Activated T-cell treated with anti-CD3 and anti-CD28 coated beads, Interleukin-2, amount 50 U/mL, for 72 hours (primary cell): ENCODE measurements around the gene VEZF1. TPM values are rescaled to one million over a fixed set of nuclear protein-coding genes. Genes with fewer than 3 reads are reported as not detected.
"Not testable (repeated sequence)": the region's sequence is repeated elsewhere in the genome, so short reads cannot be mapped to it uniquely, and the experiment has no call there.

Experiments
- ATAC-seq, 2 donors: fragments of 150-1000 bp; cut with Tn5 transposase; replicated peaks in 1 of 2; 2 replicates each; pipeline ENCODE4 v1.10.0; 2021; ENCODE audit warnings: moderate library complexity in 2 of 2, mild to moderate bottlenecking in 1 of 2
- DNase-seq, 2 donors: peaks; one replicate each; pipeline ENCODE4 v3.0.0; 2021 to 2022; ENCODE audit warnings: mixed read lengths in 1 of 2
- H3K27ac Mint-ChIP-seq: one replicate; pipeline ENCODE4 v1.8.0; 2022; ENCODE audit warnings: mild to moderate bottlenecking, moderate library complexity, mixed read lengths
- H3K27me3 Mint-ChIP-seq: one replicate; pipeline ENCODE4 v1.8.0; 2022; ENCODE audit warnings: low read depth, mixed read lengths
- H3K36me3 Mint-ChIP-seq, 2 donors: one replicate each; pipeline ENCODE4 v1.8.0; 2022; ENCODE audit warnings: mixed read lengths in 2 of 2, mild to moderate bottlenecking in 1 of 2; ENCODE audit not compliant: insufficient read depth in 2 of 2
- H3K4me1 Mint-ChIP-seq: one replicate; pipeline ENCODE4 v1.8.0; 2022; ENCODE audit warnings: low read depth, mixed read lengths
- H3K4me3 Mint-ChIP-seq, 2 donors: one replicate each; pipeline ENCODE4 v1.8.0; 2022; ENCODE audit warnings: mild to moderate bottlenecking in 2 of 2, mixed read lengths in 2 of 2, moderate library complexity in 2 of 2
- H3K9me3 Mint-ChIP-seq, 2 donors: one replicate each; pipeline ENCODE4 v1.8.0; 2022; ENCODE audit warnings: mixed read lengths in 2 of 2
- total RNA-seq, 2 donors: library from RNA; stranded (reverse); gene quantifications; one replicate each; pipeline ENCODE4 v1.2.3, GENCODE V29; 2022

VEZF1 gene
- total RNA-seq, 2 donors from 2014 or later: 42.6 to 44.6 TPM

DNA sequence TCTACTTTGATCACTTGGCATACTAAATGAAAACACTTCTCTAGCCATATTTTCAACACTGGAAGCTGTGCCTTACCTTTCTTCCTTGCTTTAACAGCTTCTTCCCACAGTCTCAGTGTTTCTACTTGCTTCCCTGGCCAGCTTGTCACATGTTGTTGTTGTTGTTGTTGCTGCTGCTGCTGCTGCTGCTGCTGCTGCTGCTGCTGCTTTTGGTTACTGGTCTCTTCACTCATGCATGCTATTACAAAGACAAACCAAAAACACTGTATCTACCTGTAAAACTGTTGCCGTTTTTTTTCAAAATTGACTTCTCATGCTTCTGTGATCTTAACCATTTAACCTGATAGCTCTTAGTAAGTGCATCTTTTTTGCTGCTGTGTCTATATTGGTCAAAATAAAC, 9.0 kb downstream of the VEZF1 start:
- H3K27me3 Mint-ChIP-seq: no peaks in the 10 kb centered on the region
- H3K27ac Mint-ChIP-seq: no peak overlapping the region
- no peak overlapping the region for H3K4me3 Mint-ChIP-seq
- peaks cover 32% of the 10 kb centered on the region for H3K4me1 Mint-ChIP-seq
- H3K36me3 Mint-ChIP-seq: peaks cover 16 to 49% of the 10 kb centered on the region in 2 donors
- no peak for DNase-seq
- no peak for ATAC-seq
- H3K9me3 Mint-ChIP-seq: no peaks in the 10 kb centered on the region

GRCh38 chr17:57976594-57976993, 11.5 kb downstream of the VEZF1 start:
- Mint-ChIP-seq H3K27ac (no peak overlapping the region), H3K9me3 (no peaks in the 10 kb centered on the region), H3K4me1 (peaks cover 8% of the 10 kb centered on the region), H3K4me3 (no peak overlapping the region), H3K36me3 (peaks cover 9 to 38% of the 10 kb centered on the region in 2 donors), H3K27me3 (no peaks in the 10 kb centered on the region)
- ATAC-seq: no peak
- no peak for DNase-seq

- H3K4me1 Mint-ChIP-seq: no peaks in the 10 kb centered on the region
- H3K9me3 Mint-ChIP-seq: no peaks in the 10 kb centered on the region
- ATAC-seq (no peak), DNase-seq (no peak)
- no peak overlapping the region for H3K27ac Mint-ChIP-seq
- H3K36me3 Mint-ChIP-seq: peaks cover 9 to 34% of the 10 kb centered on the region in 2 donors
- H3K4me3 Mint-ChIP-seq: no peak overlapping the region
- no peaks in the 10 kb centered on the region for H3K27me3 Mint-ChIP-seq
Measured at GRCh38 chr17:57975044-57975443, 13.0 kb downstream of the VEZF1 start.

DNA sequence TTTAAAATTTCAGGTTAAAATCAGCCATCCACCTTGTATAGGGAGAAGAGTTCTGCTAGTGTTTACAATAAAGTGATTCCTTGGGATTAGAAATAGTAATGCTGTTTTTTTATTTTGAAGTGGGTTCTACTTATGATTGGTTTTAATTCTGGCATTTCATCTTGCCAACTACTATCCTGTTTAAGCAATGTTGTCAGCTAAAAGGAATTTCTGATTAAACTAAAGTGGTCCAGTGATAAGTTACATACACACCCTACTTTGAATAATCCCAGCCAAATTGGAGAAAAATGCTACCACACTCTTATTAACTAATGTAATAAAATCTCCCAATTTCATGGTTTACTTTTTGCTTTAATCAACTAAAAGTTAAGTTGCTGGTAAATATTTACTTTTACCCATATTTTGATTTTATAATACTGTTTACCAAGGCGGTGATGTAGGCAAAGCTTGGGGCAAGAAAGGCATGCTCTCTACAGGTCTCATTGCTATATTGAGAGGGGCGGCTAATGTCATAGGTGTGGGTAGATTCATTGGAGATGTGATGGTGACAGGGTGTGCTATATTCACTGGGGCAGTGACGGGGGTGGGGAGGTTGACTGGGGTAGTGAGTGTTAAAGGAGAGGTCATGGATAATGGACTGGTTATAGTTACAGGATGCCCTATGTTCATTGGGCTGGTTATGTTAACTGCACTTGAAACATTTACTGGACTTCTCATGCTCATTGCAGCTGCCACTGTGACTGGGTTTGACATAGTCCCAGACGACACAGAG, 13.8 kb downstream of the VEZF1 start:
- not testable (repeated sequence) for DNase-seq, H3K4me3 Mint-ChIP-seq, H3K9me3 Mint-ChIP-seq, ATAC-seq, H3K27ac Mint-ChIP-seq, H3K4me1 Mint-ChIP-seq, H3K27me3 Mint-ChIP-seq
- H3K36me3 Mint-ChIP-seq: peaks cover 7 to 33% of the 10 kb centered on the region in 2 donors

DNA sequence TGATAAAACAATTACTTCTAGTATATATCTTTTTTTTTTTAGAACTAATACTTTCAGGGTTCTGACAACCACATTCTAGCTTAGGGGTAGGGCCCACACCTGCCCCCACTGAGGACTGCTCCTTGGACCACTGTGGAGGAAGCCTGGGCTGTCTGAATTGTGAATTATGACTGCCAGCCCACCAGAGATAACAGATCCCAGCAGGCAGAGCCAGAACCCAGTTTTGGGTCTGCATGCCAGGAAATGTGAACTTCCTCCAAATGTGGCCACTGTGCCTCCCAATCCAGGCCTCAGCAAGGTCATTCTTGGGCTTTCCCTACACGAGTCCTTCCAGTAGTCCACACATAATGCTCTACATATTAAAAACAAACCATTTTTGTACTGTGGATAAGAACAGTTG, 15.9 kb downstream of the VEZF1 start:
- H3K4me1 Mint-ChIP-seq: no peaks in the 10 kb centered on the region
- no peak overlapping the region for H3K4me3 Mint-ChIP-seq
- no peaks in the 10 kb centered on the region for H3K27me3 Mint-ChIP-seq
- peaks cover 4 to 25% of the 10 kb centered on the region in 2 donors for H3K36me3 Mint-ChIP-seq
- peak overlapping the region; percentile 36 for H3K27ac Mint-ChIP-seq
- H3K9me3 Mint-ChIP-seq: no peaks in the 10 kb centered on the region
- ATAC-seq: no peak
- DNase-seq: no peak

DNA sequence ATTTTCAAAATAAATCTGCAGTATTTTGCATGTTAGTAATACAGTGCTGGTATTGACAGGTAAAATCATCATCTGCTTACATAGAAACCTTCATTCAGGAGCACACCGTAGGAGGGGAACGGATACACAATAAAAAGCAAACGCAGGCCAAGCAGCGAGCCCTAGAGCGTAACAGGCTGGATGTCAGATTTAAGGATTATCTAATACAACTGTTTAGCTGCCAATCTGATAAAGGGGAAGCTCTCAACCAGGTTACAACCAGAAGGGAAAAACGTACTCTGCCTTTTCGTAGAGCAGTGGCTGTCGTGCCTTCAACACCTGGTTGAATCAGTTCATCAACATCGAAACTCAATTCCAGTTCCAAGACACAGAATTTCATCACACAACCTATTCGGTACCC, 16.5 kb downstream of the VEZF1 start:
- peaks cover 4 to 22% of the 10 kb centered on the region in 2 donors for H3K36me3 Mint-ChIP-seq

GRCh38 chr17:57970710-57971109, 17.3 kb downstream of the VEZF1 start:
- Mint-ChIP-seq H3K4me3 (no peak overlapping the region), H3K4me1 (no peaks in the 10 kb centered on the region), H3K27me3 (no peaks in the 10 kb centered on the region), H3K27ac (no peak overlapping the region), H3K9me3 (no peaks in the 10 kb centered on the region), H3K36me3 (peaks cover 0 to 15% of the 10 kb centered on the region in 2 donors)
- no peak for ATAC-seq
- DNase-seq: no peak

More for the DNA sequence above, 16.5 kb downstream of the VEZF1 start:
- ATAC-seq (no peak), DNase-seq (no peak)
- H3K27ac Mint-ChIP-seq: no peak overlapping the region
- H3K9me3 Mint-ChIP-seq: no peaks in the 10 kb centered on the region
- no peak overlapping the region for H3K4me3 Mint-ChIP-seq
- H3K4me1 Mint-ChIP-seq: no peaks in the 10 kb centered on the region
- H3K27me3 Mint-ChIP-seq: no peaks in the 10 kb centered on the region

DNA sequence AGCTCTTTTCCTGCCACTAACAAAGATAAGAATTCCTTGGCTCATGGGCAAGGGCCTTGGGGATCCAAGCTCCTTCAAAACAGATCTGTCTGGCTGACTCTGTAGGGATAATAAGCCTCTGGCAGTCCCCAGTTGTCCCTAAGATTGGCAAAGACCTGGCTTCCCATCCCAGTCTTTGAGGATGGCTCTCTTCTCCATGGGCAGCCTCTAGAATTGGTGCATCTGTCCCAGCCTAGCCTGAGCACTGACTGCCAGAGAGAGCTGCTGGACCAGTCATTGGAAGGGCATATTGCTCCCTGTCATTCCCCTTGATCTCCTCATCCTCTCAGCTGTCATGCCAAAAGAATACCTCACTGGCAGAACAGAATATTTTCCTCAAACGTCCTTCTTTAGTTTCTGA, 19.6 kb downstream of the VEZF1 start:
- Mint-ChIP-seq H3K4me1 (no peaks in the 10 kb centered on the region), H3K4me3 (no peak overlapping the region), H3K36me3 (no peaks in the 10 kb centered on the region), H3K27me3 (no peaks in the 10 kb centered on the region), H3K9me3 (no peaks in the 10 kb centered on the region), H3K27ac (no peak overlapping the region)
- no peak for DNase-seq
- no peak for ATAC-seq

- Mint-ChIP-seq H3K4me1 (no peaks in the 10 kb centered on the region), H3K4me3 (no peak overlapping the region), H3K27me3 (no peaks in the 10 kb centered on the region), H3K9me3 (no peaks in the 10 kb centered on the region), H3K27ac (no peak overlapping the region), H3K36me3 (no peaks in the 10 kb centered on the region)
- DNase-seq: no peak
- ATAC-seq: no peak
Measured at GRCh38 chr17:57966875-57967274, 21.2 kb downstream of the VEZF1 start.

GRCh38 chr17:57966246-57966645, 21.8 kb downstream of the VEZF1 start:
- Mint-ChIP-seq H3K27me3 (no peaks in the 10 kb centered on the region), H3K36me3 (no peaks in the 10 kb centered on the region), H3K4me1 (no peaks in the 10 kb centered on the region), H3K9me3 (no peaks in the 10 kb centered on the region), H3K4me3 (no peak overlapping the region), H3K27ac (no peak overlapping the region)
- DNase-seq (no peak), ATAC-seq (no peak)

- DNase-seq (no peak), ATAC-seq (no peak)
- no peaks in the 10 kb centered on the region for H3K36me3 Mint-ChIP-seq
- no peak overlapping the region for H3K4me3 Mint-ChIP-seq
- no peak overlapping the region for H3K27ac Mint-ChIP-seq
- H3K9me3 Mint-ChIP-seq: no peaks in the 10 kb centered on the region
- H3K27me3 Mint-ChIP-seq: no peaks in the 10 kb centered on the region
- no peaks in the 10 kb centered on the region for H3K4me1 Mint-ChIP-seq
Measured at GRCh38 chr17:57965521-57966160, 22.4 kb downstream of the VEZF1 start.

DNA sequence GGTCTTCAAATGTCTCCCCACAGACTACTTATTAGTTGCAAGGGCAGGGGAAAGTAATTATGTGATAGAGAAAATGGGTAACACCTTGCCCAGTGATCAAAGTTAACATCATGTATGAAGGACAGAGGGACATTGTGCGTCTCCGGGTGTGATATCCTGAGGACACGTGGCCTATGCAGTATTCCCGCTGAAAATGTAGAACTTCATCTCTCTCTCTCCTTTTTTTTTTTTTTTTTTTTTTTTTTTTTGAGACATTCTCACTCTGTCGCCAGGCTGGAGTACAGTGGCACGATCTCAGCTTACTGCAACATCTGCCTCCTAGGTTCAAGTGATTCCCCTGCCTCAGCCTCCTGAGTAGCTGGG, 24.9 kb downstream of the VEZF1 start:
- DNase-seq: no peak
- no peaks in the 10 kb centered on the region for H3K4me1 Mint-ChIP-seq
- no peaks in the 10 kb centered on the region for H3K36me3 Mint-ChIP-seq
- no peaks in the 10 kb centered on the region for H3K9me3 Mint-ChIP-seq
- no peak overlapping the region for H3K27ac Mint-ChIP-seq
- H3K4me3 Mint-ChIP-seq: no peak overlapping the region
- ATAC-seq: no peak
- peaks cover 9% of the 10 kb centered on the region for H3K27me3 Mint-ChIP-seq

DNA sequence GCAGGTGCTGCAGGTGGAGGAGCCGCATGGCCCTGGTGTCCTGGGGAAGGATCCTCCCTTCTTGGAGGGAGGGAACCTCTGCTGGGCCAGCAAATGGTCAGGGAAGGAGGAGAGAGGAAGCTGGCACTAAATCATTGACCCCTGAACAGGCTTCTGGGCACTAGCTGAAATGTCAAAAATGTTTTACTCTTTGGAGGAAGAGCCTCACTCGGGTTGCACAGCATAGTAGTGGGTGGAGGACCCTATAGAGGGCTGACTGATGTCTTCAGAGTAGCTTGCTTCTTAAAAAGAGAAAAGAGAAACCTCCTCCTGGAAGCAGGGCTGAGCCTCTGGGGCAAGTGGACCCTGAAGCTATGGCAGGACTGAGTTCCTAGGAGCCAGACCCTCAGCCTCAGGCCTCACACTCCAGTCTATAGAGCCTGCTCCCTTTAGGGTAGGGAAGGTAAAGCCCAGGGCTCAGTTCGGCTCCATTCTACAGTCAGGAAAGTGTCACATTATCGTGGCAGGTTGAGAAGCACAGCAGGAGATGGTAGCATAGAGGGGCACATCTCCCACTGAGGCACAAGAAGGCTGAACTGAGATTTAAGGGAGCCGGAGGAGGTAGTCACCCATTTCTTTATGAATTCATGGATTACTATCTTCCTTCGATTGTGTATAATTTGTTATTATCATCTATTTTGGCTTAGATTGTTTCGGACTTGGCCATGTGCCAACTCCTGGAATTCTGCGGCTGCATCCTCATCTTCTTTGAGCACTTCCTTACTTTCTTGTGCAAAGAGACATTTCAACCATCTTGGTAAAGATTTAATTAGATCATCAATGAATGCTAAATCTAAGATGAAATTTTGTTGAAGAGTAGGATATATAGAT, 25.5 kb downstream of the VEZF1 start:
- Mint-ChIP-seq H3K4me1 (no peaks in the 10 kb centered on the region), H3K9me3 (no peaks in the 10 kb centered on the region), H3K4me3 (no peak overlapping the region), H3K27ac (no peak overlapping the region), H3K36me3 (no peaks in the 10 kb centered on the region), H3K27me3 (peaks cover 15% of the 10 kb centered on the region)
- no peak for ATAC-seq
- no peak for DNase-seq
